ENCODE data around the gene ZDHHC14.

DNA sequence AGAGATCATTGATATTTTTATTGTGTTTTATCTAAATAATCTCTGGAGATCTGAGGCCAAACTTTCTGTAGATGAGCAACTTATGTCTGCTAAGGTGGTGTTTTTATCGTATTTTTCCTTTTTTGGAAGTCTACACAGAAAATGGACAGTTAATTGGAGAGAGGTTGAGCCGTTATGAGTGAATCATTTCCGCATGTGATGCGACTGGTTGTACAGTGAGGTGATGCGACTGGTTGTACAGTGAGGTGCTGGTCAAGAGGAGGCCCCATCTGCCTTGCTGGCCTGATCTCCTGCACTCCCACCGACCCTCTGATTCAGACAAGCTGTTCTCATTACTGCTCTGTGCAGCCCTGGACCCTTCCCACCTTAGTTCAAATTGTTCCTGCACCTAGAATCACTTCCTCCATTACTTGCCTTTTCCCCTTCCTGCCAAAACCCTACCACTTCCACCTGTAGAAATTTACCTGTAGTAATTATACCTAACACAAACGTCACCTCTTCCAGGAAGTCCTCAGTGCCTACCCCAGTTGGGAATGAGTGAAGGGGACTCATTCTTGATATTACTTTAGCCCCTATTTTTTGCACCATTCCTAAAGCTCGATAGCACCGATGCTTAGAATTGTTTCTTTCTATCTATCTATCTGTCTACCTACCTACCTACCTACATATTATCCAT, 100.3 kb downstream of the ZDHHC14 start:
- TF ChIP-seq CTCF (IDR thresholded peaks at IDR 0.05) = no peak
- no peak for TF ChIP-seq POLR2A (IDR thresholded peaks at IDR 0.05)
- TF ChIP-seq POLR2AphosphoS5 (IDR thresholded peaks at IDR 0.05) = no peak
- TF ChIP-seq EP300 (IDR thresholded peaks at IDR 0.05) = no peak
